Activated naive CD8-positive, alpha-beta T cell treated with anti-CD3 and anti-CD28 coated beads for 36 hours (primary cell): ENCODE data around the gene TSEN34. TPM values are rescaled to one million over a fixed set of nuclear protein-coding genes. Genes with fewer than 3 reads are reported as not detected.
A peak's percentile ranks its signal among the peaks of the same experiment; 100 is the strongest.

Experiments
- DNase-seq: peaks from one replicate; pipeline ENCODE4 v3.0.0; 2021
- H3K27ac Mint-ChIP-seq: one replicate; pipeline ENCODE4 v1.8.0; 2022; ENCODE audit warnings: mild to moderate bottlenecking, moderate library complexity, mixed read lengths
- H3K27me3 Mint-ChIP-seq: one replicate; pipeline ENCODE4 v1.8.0; 2022; ENCODE audit warnings: mild to moderate bottlenecking, mixed read lengths
- H3K36me3 Mint-ChIP-seq: one replicate; pipeline ENCODE4 v1.8.0; 2021; ENCODE audit warnings: mild to moderate bottlenecking, mixed read lengths
- H3K4me1 Mint-ChIP-seq: one replicate; pipeline ENCODE4 v1.8.0; 2021; ENCODE audit warnings: mixed read lengths
- H3K4me3 Mint-ChIP-seq: one replicate; pipeline ENCODE4 v1.8.0; 2022; ENCODE audit warnings: mild to moderate bottlenecking, moderate library complexity, mixed read lengths
- H3K9me3 Mint-ChIP-seq: one replicate; pipeline ENCODE4 v1.8.0; 2022; ENCODE audit warnings: mixed read lengths
- total RNA-seq, 2 experiments: library from RNA; stranded (reverse); gene quantifications; one replicate each; pipeline ENCODE4 v1.2.3, GENCODE V29; 2021

The TSEN34 gene
- total RNA-seq: 10 to 100 TPM; 15.5 to 16.4 TPM

DNA sequence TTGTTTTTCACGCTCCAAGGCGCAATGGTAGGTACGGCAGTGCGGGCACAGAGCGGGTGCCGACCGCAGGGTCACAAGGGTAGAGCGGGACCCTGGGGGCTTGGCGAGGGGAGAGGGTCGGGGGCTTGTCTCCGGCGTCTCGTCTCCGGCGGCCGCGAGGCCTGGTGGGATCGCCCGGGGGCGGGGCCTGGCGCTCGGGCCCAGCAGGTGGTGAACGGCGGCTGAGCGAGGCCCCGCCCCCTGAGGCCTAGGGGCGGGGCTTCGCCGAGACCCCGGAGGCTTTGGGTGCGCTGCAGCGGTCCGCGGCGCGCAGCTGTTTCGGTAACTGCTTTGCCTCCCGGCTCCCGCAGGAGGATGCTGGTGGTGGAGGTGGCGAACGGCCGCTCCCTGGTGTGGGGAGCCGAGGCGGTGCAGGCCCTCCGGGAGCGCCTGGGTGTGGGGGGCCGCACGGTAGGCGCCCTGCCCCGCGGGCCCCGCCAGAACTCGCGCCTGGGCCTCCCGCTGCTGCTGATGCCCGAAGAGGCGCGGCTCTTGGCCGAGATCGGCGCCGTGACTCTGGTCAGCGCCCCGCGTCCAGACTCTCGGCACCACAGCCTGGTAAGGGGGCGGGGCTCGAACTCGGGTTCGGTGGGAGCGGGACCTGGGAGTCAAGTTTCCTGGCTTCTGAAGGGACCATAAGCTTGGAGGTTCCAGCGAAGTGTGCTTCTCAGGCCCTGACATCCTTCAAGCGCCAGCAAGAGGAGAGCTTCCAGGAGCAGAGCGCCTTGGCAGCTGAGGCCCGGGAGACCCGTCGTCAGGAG is at the start of gene TSEN34:
Gene TSEN34 (plus strand): TSS at position 298 of the 800 bp plus-strand sequence. CDS start 57 bp downstream, at position 355.
- H3K27me3 Mint-ChIP-seq: no peaks in the 10 kb centered on the region
- peak within 1 kb of the TSS; percentile 98 for H3K27ac Mint-ChIP-seq
- H3K4me3 Mint-ChIP-seq: peak within 1 kb of the TSS; percentile 87
- peaks cover 23% of the 10 kb centered on the region for H3K4me1 Mint-ChIP-seq
- peaks cover 25% of the 10 kb centered on the region for H3K36me3 Mint-ChIP-seq
- H3K9me3 Mint-ChIP-seq: no peaks in the 10 kb centered on the region
- DNase-seq: peak; percentile 93

GRCh38 chr19:54141356-54141755 is 49.8 kb upstream of the TSEN34 start:
- H3K27ac Mint-ChIP-seq: peak overlapping the region; percentile 39
- peaks cover 4% of the 10 kb centered on the region for H3K27me3 Mint-ChIP-seq

DNA sequence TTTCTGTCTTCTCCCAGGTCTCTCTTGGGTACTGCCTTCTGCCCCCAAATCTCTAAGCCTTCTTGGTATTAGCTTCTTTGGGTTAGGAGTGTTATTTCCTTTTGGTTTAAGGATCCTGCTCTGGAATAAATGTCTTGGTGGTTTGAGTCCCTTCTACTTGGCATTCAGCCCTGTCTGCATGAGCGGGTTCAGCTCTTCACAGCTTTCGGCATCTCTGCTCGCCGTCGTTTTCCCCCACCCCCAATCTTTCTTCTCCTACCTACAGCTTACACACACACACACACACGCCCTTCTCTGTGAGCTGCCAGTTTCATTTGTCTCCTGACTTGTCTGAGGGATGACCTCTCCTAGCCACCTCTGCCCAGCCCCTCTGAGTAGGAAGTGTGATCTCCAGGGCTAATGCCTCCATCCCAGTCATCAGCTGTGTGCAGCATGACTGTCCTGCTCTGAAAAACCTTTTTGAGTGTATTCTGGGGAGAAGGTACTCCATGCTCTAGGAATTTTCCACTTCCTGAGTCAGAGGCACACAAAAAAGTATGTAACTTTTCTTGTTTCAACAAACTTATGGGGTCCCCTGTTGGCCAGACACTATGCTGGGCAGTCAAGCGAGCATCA is 48.8 kb upstream of the TSEN34 start:
- Mint-ChIP-seq H3K4me1 (peaks cover 30% of the 10 kb centered on the region), H3K4me3 (no peak overlapping the region), H3K36me3 (peaks cover 20% of the 10 kb centered on the region), H3K27ac (peak overlapping the region; percentile 39), H3K27me3 (peaks cover 2% of the 10 kb centered on the region), H3K9me3 (no peaks in the 10 kb centered on the region)
- DNase-seq: no peak

More at GRCh38 chr19:54141356-54141755, 49.8 kb upstream of the TSEN34 start:
- peaks cover 34% of the 10 kb centered on the region for H3K4me1 Mint-ChIP-seq
- H3K9me3 Mint-ChIP-seq: no peaks in the 10 kb centered on the region
- no peak overlapping the region for H3K4me3 Mint-ChIP-seq
- DNase-seq: no peak
- peaks cover 13% of the 10 kb centered on the region for H3K36me3 Mint-ChIP-seq

GRCh38 chr19:54145541-54146158 is 45.5 kb upstream of the TSEN34 start:
- H3K27ac Mint-ChIP-seq: no peak overlapping the region
- peaks cover 25% of the 10 kb centered on the region for H3K36me3 Mint-ChIP-seq

GRCh38 chr19:54147676-54148075 is 43.4 kb upstream of the TSEN34 start:
- Mint-ChIP-seq H3K36me3 (peaks cover 25% of the 10 kb centered on the region), H3K27me3 (no peaks in the 10 kb centered on the region), H3K4me3 (no peak overlapping the region)

More at GRCh38 chr19:54145541-54146158, 45.5 kb upstream of the TSEN34 start:
- no peak for DNase-seq
- Mint-ChIP-seq H3K4me1 (peaks cover 10% of the 10 kb centered on the region), H3K27me3 (no peaks in the 10 kb centered on the region), H3K4me3 (no peak overlapping the region), H3K9me3 (no peaks in the 10 kb centered on the region)

GRCh38 chr19:54148158-54148557 is 43.0 kb upstream of the TSEN34 start:
- H3K27ac Mint-ChIP-seq: no peak overlapping the region
- DNase-seq: no peak
- peaks cover 27% of the 10 kb centered on the region for H3K36me3 Mint-ChIP-seq
- H3K4me3 Mint-ChIP-seq: no peak overlapping the region
- no peaks in the 10 kb centered on the region for H3K9me3 Mint-ChIP-seq
- H3K4me1 Mint-ChIP-seq: no peaks in the 10 kb centered on the region
- no peaks in the 10 kb centered on the region for H3K27me3 Mint-ChIP-seq

More at GRCh38 chr19:54147676-54148075, 43.4 kb upstream of the TSEN34 start:
- Mint-ChIP-seq H3K9me3 (no peaks in the 10 kb centered on the region), H3K27ac (no peak overlapping the region), H3K4me1 (no peaks in the 10 kb centered on the region)
- DNase-seq: no peak

GRCh38 chr19:54149021-54149812 is 41.9 kb upstream of the TSEN34 start:
- DNase-seq: no peak

GRCh38 chr19:54151362-54152035 is 39.6 kb upstream of the TSEN34 start:
- Mint-ChIP-seq H3K4me3 (no peak overlapping the region), H3K27me3 (no peaks in the 10 kb centered on the region), H3K4me1 (peaks cover 16% of the 10 kb centered on the region), H3K27ac (no peak overlapping the region), H3K9me3 (no peaks in the 10 kb centered on the region), H3K36me3 (peaks cover 42% of the 10 kb centered on the region)
- no peak for DNase-seq

More at GRCh38 chr19:54149021-54149812, 41.9 kb upstream of the TSEN34 start:
- Mint-ChIP-seq H3K27me3 (no peaks in the 10 kb centered on the region), H3K9me3 (no peaks in the 10 kb centered on the region), H3K36me3 (peaks cover 35% of the 10 kb centered on the region), H3K27ac (no peak overlapping the region), H3K4me1 (peaks cover 6% of the 10 kb centered on the region), H3K4me3 (no peak overlapping the region)

DNA sequence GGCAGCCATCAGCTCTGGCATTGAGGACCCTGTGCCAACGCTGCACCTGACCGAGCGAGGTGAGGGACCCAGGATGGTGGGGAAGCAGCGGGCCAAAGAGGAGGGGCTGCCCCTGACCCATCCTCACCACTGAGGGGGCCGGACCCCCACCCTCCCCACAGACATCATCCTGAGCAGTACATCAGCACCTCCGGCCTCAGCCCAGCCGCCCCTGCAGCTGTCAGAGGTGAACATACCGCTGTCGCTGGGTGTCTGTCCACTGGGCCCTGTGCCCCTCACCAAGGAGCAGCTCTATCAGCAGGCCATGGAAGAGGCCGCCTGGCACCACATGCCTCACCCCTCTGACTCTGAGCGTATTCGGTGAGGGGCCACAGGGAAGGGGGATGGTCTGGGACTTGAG is 38.8 kb upstream of the TSEN34 start:
- no peak for DNase-seq
- Mint-ChIP-seq H3K36me3 (peaks cover 38% of the 10 kb centered on the region), H3K27me3 (no peaks in the 10 kb centered on the region)

GRCh38 chr19:54152878-54153524 is 38.1 kb upstream of the TSEN34 start:
- H3K9me3 Mint-ChIP-seq: no peaks in the 10 kb centered on the region
- no peak overlapping the region for H3K27ac Mint-ChIP-seq

More for the DNA sequence above, 38.8 kb upstream of the TSEN34 start:
- H3K9me3 Mint-ChIP-seq: no peaks in the 10 kb centered on the region
- no peak overlapping the region for H3K4me3 Mint-ChIP-seq
- H3K4me1 Mint-ChIP-seq: peaks cover 19% of the 10 kb centered on the region
- peak overlapping the region; percentile 16 for H3K27ac Mint-ChIP-seq

GRCh38 chr19:54153731-54154326 is 37.3 kb upstream of the TSEN34 start:
- Mint-ChIP-seq H3K4me3 (no peak overlapping the region), H3K27me3 (no peaks in the 10 kb centered on the region), H3K27ac (peak overlapping the region; percentile 77), H3K9me3 (no peaks in the 10 kb centered on the region), H3K36me3 (peaks cover 36% of the 10 kb centered on the region), H3K4me1 (peaks cover 29% of the 10 kb centered on the region)
- DNase-seq: no peak

More at GRCh38 chr19:54152878-54153524, 38.1 kb upstream of the TSEN34 start:
- peaks cover 36% of the 10 kb centered on the region for H3K36me3 Mint-ChIP-seq
- no peak for DNase-seq
- no peak overlapping the region for H3K4me3 Mint-ChIP-seq
- H3K4me1 Mint-ChIP-seq: peaks cover 20% of the 10 kb centered on the region
- no peaks in the 10 kb centered on the region for H3K27me3 Mint-ChIP-seq

DNA sequence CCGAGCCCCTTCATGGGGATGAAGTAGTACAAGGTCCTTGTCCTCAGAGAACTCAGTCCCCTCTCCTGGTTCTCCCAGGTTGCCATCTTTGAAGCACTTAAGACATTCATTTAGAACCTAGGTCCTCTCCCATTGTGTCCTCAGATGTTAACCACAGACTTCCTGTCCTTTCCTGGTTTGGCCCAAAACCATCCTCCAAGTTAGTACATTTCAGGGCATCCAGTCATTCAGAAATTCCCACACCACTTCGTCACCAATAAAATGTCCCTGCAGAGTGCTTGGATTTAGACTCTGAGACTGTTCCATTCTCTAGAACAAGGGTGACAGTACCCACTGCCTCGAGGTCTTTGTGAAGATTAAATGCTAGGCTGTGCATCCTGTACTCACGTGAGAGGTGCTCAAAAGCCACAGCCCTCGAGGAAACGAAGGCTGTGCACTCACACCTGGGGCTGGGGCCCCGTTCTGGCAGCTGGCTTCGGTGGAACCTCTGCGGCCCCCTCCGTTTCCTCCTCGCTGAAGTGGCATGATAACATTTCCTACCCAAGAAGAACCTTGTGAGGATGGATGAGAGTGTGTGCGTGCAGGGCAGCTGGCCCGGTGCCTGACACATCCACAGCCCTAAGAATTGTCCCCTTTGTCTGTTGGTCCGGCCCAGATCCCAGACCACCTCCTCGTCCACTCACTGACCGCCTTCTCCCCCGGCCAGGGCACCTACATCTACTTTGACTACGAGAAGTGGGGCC is 36.3 kb upstream of the TSEN34 start:
- DNase-seq: peak; percentile 43

DNA sequence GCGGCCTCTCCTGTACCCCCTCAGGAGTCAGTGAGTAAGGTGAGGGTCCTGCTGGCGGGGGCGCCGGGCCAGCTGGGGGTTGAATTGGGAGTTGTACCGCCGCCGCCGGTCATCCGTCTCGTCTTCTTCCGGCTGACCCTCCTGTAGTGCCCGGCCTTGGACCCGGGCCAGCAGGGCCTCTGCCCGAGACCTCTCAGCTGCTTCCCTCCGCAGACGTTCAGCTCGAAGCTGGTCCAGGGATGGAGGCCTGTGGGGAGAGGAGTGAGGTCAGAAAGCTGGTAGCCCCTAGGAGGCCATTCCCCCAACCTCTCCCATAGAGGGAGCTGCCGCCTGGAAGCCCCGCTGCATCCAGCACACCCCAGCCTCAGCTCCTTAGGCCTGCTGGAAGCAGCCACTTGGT is 35.4 kb upstream of the TSEN34 start:
- no peaks in the 10 kb centered on the region for H3K27me3 Mint-ChIP-seq
- H3K27ac Mint-ChIP-seq: no peak overlapping the region
- H3K9me3 Mint-ChIP-seq: no peaks in the 10 kb centered on the region
- peaks cover 33% of the 10 kb centered on the region for H3K4me1 Mint-ChIP-seq
- peaks cover 27% of the 10 kb centered on the region for H3K36me3 Mint-ChIP-seq
- H3K4me3 Mint-ChIP-seq: no peak overlapping the region
- no peak for DNase-seq

More for the DNA sequence above, 36.3 kb upstream of the TSEN34 start:
- Mint-ChIP-seq H3K27ac (peak overlapping the region; percentile 77), H3K36me3 (peaks cover 32% of the 10 kb centered on the region), H3K27me3 (no peaks in the 10 kb centered on the region), H3K4me1 (peaks cover 30% of the 10 kb centered on the region), H3K4me3 (no peak overlapping the region), H3K9me3 (no peaks in the 10 kb centered on the region)
